Testis (tissue), 2 donors: Measurements from ENCODE around the gene ABCA13.

Source experiments
- CTCF ChIP-seq, 3 experiments: fragments of 450-650 bp in 2 of 3; fragments of 200-600 bp in 1 of 3; sonication (generic) in 1 of 3; IDR thresholded peaks; one replicate each; pipeline ENCODE4 v1.5.1; 2016 to 2019; ENCODE audit warnings: antibody characterized with exemption in 3 of 3, mild to moderate bottlenecking in 2 of 3, moderate library complexity in 1 of 3
- POLR2A ChIP-seq: fragments of 450-650 bp; IDR thresholded peaks from one replicate; pipeline ENCODE4 v1.6.1; 2017; ENCODE audit warnings: antibody characterized with exemption, mild to moderate bottlenecking, moderate library complexity

GRCh38 chr7:48280100-48280499 is 108.8 kb downstream of the ABCA13 start:
- TF ChIP-seq POLR2A (no peak), CTCF (IDR thresholded peaks at IDR 0.05) (no peak)
